Measurements from ENCODE around the gene NT5DC4. TPM values are rescaled to one million over a fixed set of nuclear protein-coding genes. Genes with fewer than 3 reads are reported as not detected.

NT5DC4 gene
- total RNA-seq, 2 donors from 2014 or later = not detected

DNA sequence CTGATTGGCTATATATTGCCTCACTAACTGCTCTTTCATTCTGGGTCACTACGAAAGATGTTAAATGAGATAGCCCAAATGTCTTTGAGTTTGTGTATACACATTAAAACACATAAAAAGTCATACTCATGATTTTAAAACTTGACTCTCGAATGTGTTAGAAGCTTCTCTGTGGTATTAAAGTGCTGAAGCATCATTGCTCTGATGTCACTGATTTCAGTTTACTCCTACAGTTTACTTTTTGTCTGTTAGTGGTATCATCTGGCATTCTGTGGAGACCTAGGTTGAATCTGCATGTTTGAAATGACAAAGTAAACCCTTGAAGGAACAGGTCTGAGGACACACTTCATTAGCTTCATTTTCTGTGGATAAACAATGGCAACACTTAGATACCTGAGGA is 10.7 kb downstream of the NT5DC4 start:
- Histone ChIP-seq H3K4me3 (ENCODE audit: low read length) (no peak overlapping the region), H3K27me3 (ENCODE audit: control insufficient read depth, insufficient read depth, low read length, poor library complexity, severe bottlenecking) (no peaks in the 10 kb centered on the region), H3K27ac (ENCODE audit: low read depth, low read length) (no peak overlapping the region), H3K9me3 (ENCODE audit: control insufficient read depth, low read length) (no peaks in the 10 kb centered on the region), H3K36me3 (ENCODE audit: control insufficient read depth, insufficient read depth, low read length) (no peaks in the 10 kb centered on the region), H3K9ac (ENCODE audit: extremely low read depth, low read length, poor library complexity, severe bottlenecking) (no peak overlapping the region), H3K4me1 (ENCODE audit: control insufficient read depth, insufficient read depth, low read length) (peaks cover 9% of the 10 kb centered on the region)
- Mint-ChIP-seq H3K27me3 (ENCODE audit: insufficient read depth) (no peaks in the 10 kb centered on the region), H3K4me1 (peaks cover 21% of the 10 kb centered on the region), H3K36me3 (ENCODE audit: low read depth) (no peaks in the 10 kb centered on the region), H3K27ac (no peak overlapping the region), H3K4me3 (no peak overlapping the region), H3K9me3 (no peaks in the 10 kb centered on the region)
- no peak for DNase-seq
- WGBS, 2 experiments (ENCODE audit: insufficient coverage in 1 of 2, insufficient read length in 1 of 2) = 97% methylated on average over 2 of the region's 2 CpGs; no CpG with 5 or more reads in 1 of the 2 experiments
- TF ChIP-seq, protein P1, sequence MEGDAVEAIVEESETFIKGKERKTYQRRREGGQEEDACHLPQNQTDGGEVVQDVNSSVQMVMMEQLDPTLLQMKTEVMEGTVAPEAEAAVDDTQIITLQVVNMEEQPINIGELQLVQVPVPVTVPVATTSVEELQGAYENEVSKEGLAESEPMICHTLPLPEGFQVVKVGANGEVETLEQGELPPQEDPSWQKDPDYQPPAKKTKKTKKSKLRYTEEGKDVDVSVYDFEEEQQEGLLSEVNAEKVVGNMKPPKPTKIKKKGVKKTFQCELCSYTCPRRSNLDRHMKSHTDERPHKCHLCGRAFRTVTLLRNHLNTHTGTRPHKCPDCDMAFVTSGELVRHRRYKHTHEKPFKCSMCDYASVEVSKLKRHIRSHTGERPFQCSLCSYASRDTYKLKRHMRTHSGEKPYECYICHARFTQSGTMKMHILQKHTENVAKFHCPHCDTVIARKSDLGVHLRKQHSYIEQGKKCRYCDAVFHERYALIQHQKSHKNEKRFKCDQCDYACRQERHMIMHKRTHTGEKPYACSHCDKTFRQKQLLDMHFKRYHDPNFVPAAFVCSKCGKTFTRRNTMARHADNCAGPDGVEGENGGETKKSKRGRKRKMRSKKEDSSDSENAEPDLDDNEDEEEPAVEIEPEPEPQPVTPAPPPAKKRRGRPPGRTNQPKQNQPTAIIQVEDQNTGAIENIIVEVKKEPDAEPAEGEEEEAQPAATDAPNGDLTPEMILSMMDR (conservative IDR thresholded peaks at IDR 0.05) = no peak

DNA sequence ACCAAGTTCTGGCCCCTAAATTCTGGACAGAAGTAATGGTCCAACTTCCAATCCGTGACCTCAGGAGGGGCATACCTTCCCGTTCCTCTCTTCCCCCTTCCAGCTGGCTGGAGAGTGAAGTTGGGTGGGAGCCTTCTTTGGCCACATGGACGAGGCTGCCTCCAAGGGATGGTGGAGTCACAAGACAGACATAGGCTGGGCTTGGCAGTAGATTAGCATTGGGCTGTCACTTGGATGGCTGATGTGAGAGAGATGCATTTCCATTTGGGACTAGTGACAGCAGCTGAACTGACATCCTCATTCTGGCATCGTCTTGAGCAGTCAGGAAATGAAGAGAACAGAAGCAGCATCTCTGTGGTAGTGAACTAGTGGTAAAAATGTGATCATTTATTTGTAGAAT is 12.6 kb downstream of the NT5DC4 start:
- H3K4me3 ChIP-seq (ENCODE audit: low read length) = no peak overlapping the region
- no peak overlapping the region for H3K4me3 Mint-ChIP-seq
- H3K36me3 ChIP-seq (ENCODE audit: control insufficient read depth, insufficient read depth, low read length) = peaks cover 13% of the 10 kb centered on the region
- WGBS, 2 experiments (ENCODE audit: insufficient coverage in 1 of 2, insufficient read length in 1 of 2) = 89 to 98% methylated on average over 1 to 4 of the region's 4 CpGs
- peaks cover 3% of the 10 kb centered on the region for H3K4me1 ChIP-seq (ENCODE audit: control insufficient read depth, insufficient read depth, low read length)
- TF ChIP-seq, protein P1 (conservative IDR thresholded peaks at IDR 0.05) = no peak
- H3K27me3 Mint-ChIP-seq (ENCODE audit: insufficient read depth) = no peaks in the 10 kb centered on the region
- DNase-seq = no peak
- no peaks in the 10 kb centered on the region for H3K9me3 Mint-ChIP-seq
- peaks cover 7% of the 10 kb centered on the region for H3K36me3 Mint-ChIP-seq (ENCODE audit: low read depth)
- H3K4me1 Mint-ChIP-seq = peaks cover 12% of the 10 kb centered on the region
- H3K9ac ChIP-seq (ENCODE audit: extremely low read depth, low read length, poor library complexity, severe bottlenecking) = no peak overlapping the region
- no peak overlapping the region for H3K27ac ChIP-seq (ENCODE audit: low read depth, low read length)
- no peaks in the 10 kb centered on the region for H3K9me3 ChIP-seq (ENCODE audit: control insufficient read depth, low read length)
- H3K27ac Mint-ChIP-seq = no peak overlapping the region
- no peaks in the 10 kb centered on the region for H3K27me3 ChIP-seq (ENCODE audit: control insufficient read depth, insufficient read depth, low read length, poor library complexity, severe bottlenecking)

DNA sequence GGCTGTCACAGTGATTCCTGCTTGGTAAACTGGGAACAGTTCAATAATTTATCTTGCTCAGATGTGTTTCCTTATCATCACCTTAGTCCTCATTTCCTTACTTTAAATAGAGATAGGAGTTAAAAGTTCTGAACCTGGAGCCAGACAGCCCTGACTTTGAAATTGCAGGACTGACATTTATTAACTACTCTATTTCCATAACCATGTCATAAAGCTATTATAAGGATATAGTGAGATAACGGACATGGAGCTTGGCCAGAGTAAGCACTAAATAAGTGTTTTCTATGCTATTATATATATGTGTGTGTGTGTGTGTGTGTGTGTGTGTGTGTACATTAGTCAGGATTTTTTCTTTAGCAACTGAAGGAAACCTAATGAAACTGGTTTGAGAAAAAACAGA is 13.1 kb downstream of the NT5DC4 start:
- Mint-ChIP-seq H3K27ac (no peak overlapping the region), H3K4me3 (no peak overlapping the region), H3K36me3 (ENCODE audit: low read depth) (peaks cover 10% of the 10 kb centered on the region), H3K27me3 (ENCODE audit: insufficient read depth) (no peaks in the 10 kb centered on the region), H3K9me3 (no peaks in the 10 kb centered on the region), H3K4me1 (peaks cover 8% of the 10 kb centered on the region)
- H3K9ac ChIP-seq (ENCODE audit: extremely low read depth, low read length, poor library complexity, severe bottlenecking) = no peak overlapping the region
- H3K27ac ChIP-seq (ENCODE audit: low read depth, low read length) = no peak overlapping the region
- peaks cover 16% of the 10 kb centered on the region for H3K36me3 ChIP-seq (ENCODE audit: control insufficient read depth, insufficient read depth, low read length)
- H3K4me1 ChIP-seq (ENCODE audit: control insufficient read depth, insufficient read depth, low read length) = no peaks in the 10 kb centered on the region
- no peaks in the 10 kb centered on the region for H3K27me3 ChIP-seq (ENCODE audit: control insufficient read depth, insufficient read depth, low read length, poor library complexity, severe bottlenecking)
- TF ChIP-seq, protein P1 (conservative IDR thresholded peaks at IDR 0.05) = no peak
- no peak overlapping the region for H3K4me3 ChIP-seq (ENCODE audit: low read length)
- DNase-seq = no peak
- no CpG with 5 or more reads among the region's 1 CpG for WGBS, 2 experiments (ENCODE audit: insufficient coverage in 1 of 2, insufficient read length in 1 of 2)
- no peaks in the 10 kb centered on the region for H3K9me3 ChIP-seq (ENCODE audit: control insufficient read depth, low read length)
